HG03103 (cell line): ENCODE data around the gene LOXL1.

Source experiments
- ATAC-seq: cut with Tn5 transposase; IDR thresholded peaks from one replicate; pipeline ENCODE4 v1.9.1; 2021; ENCODE audit warnings: low read depth; ENCODE audit not compliant: unreplicated experiment

Gene LOXL1

DNA sequence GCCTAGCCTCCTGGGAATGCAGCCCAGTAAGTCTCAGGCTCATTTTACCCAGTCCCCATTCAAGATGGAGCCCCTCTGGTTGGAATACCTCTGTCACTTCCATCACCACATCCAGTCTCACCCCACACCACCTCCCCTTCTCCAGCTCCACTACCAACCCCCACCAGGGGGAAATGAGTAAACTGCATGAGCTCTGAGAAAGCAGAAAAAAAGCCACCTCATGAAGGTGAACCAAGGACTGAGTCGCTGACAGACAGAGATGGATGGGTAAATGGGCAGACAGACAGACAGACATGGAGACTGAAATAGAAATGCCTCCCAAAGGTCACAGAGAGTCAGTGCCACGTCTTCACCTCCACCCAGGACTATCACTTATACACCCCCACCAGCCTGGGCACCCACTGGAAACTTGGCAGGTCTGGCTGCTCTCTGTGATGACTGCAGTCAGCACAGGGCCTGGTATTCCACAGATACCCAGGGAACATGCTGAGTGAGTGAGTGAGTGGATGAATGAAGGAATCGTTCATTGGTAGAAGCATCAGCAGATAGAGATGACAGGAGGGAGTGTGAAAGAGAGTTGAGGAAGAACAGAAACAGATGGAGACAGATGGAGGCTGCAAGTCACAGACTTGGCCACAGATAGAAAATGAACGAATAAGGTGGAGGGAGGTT, 4.9 kb upstream of the LOXL1 start:
- no peak for ATAC-seq

DNA sequence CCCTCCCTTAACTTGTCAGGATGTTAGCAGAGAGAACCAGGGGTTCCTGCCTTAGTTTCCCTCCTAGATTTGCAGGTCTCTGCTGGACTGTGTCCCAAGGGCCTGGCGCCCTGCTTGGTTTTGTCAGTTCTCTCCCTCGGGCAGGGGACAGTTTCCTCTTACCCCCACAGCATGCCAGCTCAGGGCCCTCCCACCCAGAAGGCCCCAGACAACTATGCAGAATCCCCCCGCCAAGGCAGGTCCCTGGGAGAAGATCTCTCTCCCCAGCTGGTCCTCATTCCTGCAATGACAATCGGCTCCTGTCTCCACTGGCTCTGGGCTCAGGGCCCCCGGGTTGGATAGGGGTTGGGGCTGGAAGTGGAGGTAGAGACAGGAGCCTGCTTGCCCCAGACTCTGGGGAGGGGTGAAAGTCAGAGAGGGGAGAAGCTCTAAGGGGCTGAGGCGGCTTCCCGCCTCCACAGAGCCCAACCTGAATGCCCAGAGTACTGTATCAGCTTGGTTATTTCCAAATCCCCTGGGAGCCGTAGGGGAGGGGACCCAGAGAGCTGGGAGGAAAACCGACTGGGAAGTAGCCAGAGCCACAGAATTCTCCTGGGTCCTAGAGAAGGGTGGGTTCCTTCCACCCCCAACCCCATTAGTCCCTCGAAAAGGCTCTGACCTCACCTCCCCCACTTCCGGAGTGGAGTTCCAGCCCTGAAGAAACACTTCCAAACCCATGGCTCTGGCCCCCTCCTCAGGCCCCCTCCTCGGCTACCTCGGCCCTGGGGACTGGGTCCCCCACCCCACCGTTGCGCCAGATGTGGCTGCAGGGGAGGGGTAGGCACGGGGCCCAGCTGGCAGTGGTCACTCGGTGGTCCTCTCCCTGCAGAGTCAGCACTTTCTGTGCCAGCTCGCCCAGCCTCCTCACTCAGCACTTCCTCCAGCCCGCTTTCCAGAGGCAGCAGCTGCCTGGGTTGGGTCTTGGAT, 3.8 kb upstream of the LOXL1 start:
- ATAC-seq: no peak

- no peak for ATAC-seq
Measured at GRCh38 chr15:73923156-73923487, 3.1 kb upstream of the LOXL1 start.

GRCh38 chr15:73923488-73924164, 2.6 kb upstream of the LOXL1 start:
- no peak for ATAC-seq

GRCh38 chr15:73924171-73924921, 1.9 kb upstream of the LOXL1 start:
- ATAC-seq: no peak

DNA sequence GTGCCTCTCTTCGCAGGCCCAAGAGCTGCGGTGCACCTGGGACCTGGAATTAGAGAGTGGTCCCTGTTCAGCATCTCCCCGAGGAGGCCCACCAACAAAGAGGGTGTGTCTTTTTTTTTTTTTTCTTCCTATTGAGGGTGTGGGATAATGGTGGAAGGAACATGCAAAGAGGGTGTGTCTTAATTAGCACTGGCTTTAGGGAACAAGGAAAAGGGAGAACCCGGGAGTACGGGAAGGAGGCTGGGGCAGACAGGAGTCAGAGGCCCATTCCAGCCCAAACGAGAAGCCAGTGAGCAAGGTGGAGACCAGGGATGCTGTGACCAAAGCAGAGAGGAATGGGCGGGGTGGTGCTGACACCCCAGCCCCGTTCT, 429 bp upstream of the LOXL1 start:
- no peak for ATAC-seq

DNA sequence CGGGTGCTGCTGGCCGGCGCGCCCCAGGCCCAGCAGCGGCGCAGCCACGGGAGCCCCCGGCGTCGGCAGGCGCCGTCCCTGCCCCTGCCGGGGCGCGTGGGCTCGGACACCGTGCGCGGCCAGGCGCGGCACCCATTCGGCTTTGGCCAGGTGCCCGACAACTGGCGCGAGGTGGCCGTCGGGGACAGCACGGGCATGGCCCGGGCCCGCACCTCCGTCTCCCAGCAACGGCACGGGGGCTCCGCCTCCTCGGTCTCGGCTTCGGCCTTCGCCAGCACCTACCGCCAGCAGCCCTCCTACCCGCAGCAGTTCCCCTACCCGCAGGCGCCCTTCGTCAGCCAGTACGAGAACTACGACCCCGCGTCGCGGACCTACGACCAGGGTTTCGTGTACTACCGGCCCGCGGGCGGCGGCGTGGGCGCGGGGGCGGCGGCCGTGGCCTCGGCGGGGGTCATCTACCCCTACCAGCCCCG, 777 bp downstream of the LOXL1 start:
- ATAC-seq: no peak

DNA sequence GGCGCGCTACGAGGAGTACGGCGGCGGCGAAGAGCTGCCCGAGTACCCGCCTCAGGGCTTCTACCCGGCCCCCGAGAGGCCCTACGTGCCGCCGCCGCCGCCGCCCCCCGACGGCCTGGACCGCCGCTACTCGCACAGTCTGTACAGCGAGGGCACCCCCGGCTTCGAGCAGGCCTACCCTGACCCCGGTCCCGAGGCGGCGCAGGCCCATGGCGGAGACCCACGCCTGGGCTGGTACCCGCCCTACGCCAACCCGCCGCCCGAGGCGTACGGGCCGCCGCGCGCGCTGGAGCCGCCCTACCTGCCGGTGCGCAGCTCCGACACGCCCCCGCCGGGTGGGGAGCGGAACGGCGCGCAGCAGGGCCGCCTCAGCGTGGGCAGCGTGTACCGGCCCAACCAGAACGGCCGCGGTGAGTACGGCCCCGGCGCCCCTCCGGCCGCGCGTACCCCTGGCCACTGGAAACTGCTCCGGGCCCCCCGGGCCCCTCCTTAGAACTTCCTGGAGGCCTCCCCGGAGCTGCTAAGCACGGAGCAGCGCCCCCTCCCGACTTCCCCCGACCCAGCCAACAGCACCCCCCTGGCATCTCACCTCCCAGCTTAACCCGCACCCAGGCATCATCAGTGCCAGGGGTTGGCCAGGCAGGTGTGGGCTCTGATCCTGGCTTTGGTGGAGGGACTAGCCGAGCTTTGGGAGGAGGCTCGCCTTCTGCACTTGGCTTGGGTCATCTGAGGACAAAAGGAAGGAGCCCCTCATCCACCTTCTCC, 1.4 kb downstream of the LOXL1 start:
- ATAC-seq: no peak

DNA sequence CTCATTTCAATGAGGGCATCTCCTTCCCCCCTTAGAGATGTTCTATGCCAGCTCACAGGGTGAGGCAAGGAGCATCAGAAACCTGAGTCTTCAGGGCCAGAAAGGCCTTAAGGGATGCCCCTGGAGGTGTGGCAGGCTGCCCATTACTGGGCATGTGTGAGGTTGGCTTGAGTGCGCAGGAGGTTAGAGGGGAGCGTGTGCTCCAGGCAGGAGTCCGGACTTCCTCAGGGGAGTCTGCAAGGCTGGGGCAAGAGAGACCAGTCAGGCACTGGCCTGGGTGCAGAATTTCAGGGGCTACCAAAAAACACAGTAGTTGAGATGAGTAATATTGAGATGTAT, 1.9 kb downstream of the LOXL1 start:
- ATAC-seq: no peak

DNA sequence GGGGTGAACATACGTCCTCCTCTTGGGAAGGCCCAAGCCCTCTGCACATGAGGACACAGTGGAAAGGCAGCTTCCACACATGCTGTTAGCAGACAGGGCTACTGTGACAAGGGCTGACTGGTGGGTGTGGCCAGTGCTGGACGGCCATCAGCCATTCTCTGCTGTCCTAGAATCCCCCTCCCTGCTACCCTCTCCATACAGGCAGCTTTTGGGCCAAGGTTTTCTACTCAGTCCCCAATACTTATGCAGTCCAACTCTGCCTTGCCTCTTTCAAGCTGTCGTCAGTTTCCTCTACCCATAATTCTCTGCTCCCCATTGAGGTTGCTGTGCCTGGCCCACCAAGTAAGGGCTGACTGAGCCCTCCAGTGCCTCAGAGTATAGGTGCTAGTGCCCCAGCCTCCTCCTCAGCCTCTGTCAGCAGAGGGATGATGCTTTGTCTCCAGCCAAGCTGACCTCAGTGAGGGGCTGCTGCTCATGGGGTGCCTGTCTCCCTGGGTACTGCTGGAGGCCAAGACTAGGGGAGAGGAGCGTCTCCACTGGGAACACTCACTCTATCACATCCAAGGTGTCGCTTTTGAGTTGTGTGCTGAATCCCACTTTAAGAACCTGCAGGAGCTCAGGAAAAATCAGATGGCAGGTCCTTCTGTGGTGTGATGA, 2.8 kb downstream of the LOXL1 start:
- ATAC-seq: no peak

GRCh38 chr15:73930371-73930770, 4.1 kb downstream of the LOXL1 start:
- ATAC-seq: no peak

DNA sequence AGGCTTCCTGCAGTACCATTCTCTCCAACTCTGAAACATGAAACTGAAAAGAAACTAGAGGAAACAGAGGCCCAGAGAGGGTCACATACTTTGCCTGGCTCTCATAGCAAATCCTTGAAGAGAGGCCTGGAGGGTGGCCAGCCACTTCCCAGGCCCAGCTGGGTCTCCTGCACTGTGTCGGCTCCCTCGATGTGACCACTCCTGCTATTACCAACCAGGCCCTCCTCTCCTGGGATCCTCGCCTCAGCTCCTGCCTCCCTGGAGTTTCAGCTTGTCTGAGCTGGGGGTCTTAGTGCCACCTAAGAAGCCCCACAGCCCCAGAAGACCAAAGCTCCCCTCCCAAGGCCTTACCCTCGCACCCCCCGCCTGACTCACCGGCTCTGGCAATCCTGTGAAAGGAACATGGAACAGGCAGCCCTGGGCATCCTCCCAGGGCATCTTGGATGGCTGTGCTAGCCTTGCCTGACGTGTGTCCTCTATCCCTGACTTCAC, 4.6 kb downstream of the LOXL1 start:
- no peak for ATAC-seq

- ATAC-seq: no peak
Measured at GRCh38 chr15:73931441-73931840, 5.2 kb downstream of the LOXL1 start.

DNA sequence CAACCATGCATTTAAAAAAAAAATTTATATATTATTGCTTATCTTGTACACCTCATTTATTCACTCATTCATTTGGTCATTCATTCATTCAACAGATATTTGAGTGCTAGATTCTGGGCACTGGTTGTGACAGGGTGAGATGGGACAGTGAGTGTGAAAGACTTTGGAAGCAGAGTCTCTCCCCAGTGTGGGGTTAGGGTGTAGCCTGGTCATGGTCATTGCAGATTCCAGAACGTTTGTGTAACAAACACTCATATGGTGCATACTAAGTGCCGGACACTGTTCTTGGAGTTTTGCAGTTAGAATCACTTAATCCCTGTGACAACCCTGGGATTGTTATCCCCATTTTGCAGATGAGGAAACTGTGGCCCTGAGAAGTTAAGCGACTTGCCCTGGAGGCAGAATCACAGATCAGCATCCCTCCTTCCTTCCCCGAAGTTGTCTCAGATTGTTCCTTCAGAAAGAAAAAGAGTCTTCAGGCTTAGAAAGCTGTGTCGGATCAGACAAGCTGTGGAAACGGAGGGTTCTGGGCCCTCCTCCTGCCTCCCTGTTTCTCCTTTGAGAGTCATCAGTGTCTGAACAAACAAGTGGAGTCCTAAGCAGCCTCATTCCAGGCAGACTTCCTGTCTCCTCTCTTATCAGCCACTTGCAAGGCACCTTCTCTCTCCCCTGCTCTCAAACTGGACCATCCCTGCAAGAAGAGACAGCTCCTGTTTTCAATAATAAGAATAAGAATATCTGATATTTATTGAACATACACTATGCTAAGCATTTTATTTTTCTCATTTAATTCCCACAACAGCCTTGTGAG, 6.3 kb downstream of the LOXL1 start:
- ATAC-seq: no peak

- ATAC-seq: no peak
Measured at GRCh38 chr15:73934281-73934680, 8.0 kb downstream of the LOXL1 start.

GRCh38 chr15:73935547-73935946, 9.3 kb downstream of the LOXL1 start:
- no peak for ATAC-seq

- no peak for ATAC-seq
Measured at GRCh38 chr15:73936181-73936580, 9.9 kb downstream of the LOXL1 start.

- ATAC-seq: no peak
Measured at GRCh38 chr15:73936588-73937290, 10.5 kb downstream of the LOXL1 start.
